ENCODE measurements around the gene SERINC2.

- TF ChIP-seq POLR2AphosphoS5 (IDR thresholded peaks at IDR 0.05) (no peak), CTCF (IDR thresholded peaks at IDR 0.05) (no peak)
Observed at GRCh38 chr1:31421371-31422040, 8.5 kb downstream of the SERINC2 start.
